ENCODE measurements around the gene LCORL.
"Not testable (repeated sequence)": the region's sequence is repeated elsewhere in the genome, so short reads cannot be mapped to it uniquely, and the experiment has no call there.

LCORL gene

GRCh38 chr4:17924189-17924588 lies 97.4 kb downstream of the LCORL start:
- DNase-seq: no peak

DNA sequence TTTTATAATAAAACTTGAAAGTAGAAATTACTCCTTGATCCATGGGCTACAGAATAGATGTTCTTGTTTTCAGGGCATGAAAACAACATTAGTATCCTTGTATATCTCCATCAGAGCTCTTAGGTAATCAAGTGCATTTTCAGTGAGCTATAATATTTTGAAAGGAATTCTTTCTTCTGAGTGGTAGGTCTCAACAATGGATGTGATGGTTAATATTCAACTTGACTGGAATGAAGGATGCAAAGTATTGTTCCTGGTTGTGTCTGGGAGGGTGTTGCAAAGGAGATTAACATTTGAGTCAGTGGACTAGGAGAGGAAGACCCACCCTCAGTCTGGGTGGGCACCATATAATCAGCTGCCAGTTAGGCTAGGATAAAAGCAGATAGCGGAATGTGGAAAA lies 100.1 kb downstream of the LCORL start:
- no peak for DNase-seq

- DNase-seq: no peak
Observed at GRCh38 chr4:17920681-17921080, 100.9 kb downstream of the LCORL start.

- DNase-seq: no peak
Observed at GRCh38 chr4:17915439-17915838, 106.1 kb downstream of the LCORL start.

DNA sequence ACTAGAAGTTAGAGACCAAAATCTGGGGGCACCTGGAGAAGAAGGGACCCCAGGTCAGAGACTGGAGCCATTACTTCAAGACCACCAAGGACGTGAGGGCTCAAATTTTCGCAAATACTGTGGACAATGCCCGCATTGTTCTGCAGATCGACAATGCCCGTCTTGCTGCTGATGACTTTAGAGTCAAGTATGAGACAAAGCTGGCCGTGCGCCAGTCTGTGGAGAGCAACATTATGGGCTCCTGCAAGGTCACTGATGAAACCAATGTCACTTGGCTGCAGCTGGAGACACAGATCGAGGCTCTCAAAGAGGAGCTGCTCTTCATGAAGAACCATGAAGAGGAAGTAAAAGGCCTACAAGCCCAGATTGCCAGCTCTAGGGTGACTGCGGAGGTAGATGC lies 109.5 kb downstream of the LCORL start:
- no peak for DNase-seq

DNA sequence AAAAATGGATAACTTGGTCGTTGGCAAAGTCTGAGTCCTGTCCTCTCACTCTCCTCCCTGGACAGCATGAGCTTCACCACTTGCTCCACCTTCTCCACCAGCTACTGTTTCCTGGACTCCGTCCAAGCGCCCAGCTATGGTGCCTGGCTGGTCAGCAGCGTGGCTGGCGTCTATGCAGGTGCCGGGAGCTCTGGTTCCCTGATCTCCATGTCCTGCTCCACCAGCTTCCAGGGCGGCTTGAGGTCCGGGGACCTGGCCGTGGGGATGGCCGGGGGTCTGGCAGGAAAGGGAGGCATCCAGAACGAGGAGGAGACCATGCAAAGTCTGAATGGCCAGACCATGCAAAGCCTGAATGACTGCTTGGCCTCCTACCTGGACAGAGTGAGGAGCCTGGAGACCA lies 109.9 kb downstream of the LCORL start:
- no peak for DNase-seq

GRCh38 chr4:17898553-17899055 lies 123.0 kb downstream of the LCORL start:
- DNase-seq: no peak

GRCh38 chr4:17895481-17895880 lies 126.1 kb downstream of the LCORL start:
- no peak for DNase-seq

- DNase-seq: no peak
Observed at GRCh38 chr4:17894421-17894820, 127.1 kb downstream of the LCORL start.

- DNase-seq: no peak
Observed at GRCh38 chr4:17889692-17890091, 131.9 kb downstream of the LCORL start.

GRCh38 chr4:17884511-17884910 lies 137.0 kb downstream of the LCORL start:
- no peak for DNase-seq

DNA sequence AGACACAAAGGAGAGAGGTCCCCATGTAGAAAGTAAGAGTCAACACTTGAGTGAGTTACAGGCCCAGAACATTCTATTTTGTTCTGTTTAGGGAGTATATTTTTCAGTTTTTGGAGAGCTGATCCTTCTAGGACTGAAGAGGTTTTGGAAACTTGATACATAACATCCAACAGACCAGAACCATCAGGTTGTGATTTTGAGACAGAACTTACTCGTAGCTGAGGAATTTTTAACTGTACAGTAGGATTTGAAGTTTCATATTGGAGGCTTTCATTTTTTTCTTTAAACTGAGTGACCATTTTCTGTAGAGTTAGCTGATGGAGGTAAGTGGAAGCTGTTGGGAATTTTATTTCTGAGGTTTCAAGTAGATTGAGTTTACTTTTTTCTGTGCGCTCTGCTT lies 137.5 kb downstream of the LCORL start:
- no peak for DNase-seq

GRCh38 chr4:17877661-17878060 lies 143.9 kb downstream of the LCORL start:
- no peak for DNase-seq

DNA sequence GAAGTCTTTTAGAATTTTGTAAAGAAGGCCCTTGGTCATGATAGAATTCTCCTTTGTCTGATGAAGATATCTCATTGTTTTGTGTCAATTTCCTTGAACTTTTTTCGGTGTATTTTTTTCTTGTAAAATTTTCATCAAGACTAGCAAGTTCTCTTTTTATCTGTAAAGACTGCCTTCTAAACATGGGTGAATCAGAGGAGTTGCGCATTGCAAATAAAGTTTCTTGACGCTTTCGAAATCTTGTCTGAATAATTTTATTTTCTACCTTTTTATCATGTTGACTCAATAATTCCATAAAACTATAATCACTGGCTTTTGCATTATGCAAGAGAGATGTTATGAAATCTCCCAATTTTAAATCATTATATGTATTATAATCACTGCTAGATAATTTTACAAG lies 144.6 kb downstream of the LCORL start:
- DNase-seq: no peak

- no peak for DNase-seq
Observed at GRCh38 chr4:17875402-17876070, 146.0 kb downstream of the LCORL start.

DNA sequence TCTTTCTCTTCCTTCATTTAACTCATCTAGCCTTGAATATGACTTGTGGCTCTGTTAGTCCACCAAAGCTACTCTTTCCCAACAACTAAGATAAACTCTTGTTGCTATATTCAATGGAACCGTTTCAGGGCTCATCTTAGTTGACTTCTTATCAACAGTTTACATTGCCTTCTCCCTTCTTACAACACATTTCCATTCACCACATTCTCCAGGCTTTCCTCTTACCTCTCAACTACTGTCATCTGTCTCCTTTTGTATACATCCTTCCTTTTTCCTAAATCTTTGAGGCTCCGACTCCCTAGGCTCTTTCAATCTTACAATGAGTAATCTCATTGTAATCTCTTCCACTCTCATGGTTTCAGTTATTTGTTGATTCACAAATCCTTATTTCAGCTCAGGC lies 152.2 kb downstream of the LCORL start:
- DNase-seq: no peak

GRCh38 chr4:17867276-17867675 lies 154.3 kb downstream of the LCORL start:
- no peak for DNase-seq

- no peak for DNase-seq
Observed at GRCh38 chr4:17866810-17867209, 154.7 kb downstream of the LCORL start.

- no peak for DNase-seq
Observed at GRCh38 chr4:17865866-17866363, 155.6 kb downstream of the LCORL start.

DNA sequence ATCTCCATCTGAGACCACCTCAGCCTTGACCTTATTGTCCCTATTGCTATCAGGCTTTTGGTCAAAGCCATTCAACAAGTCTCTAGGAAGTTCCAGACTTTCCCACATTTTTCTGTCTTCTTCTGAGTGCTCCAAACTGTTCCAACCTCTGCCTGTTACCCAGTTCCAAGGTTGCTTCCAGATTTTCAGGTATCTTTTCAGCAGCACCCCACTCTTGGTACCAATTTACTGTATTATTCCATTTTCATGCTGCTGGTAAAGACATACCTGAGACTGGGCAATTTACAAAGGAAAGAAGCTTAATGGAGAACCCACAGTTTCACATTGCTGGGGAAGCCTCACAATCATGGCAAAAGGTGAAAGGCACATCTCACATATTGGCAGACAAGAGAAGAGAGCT lies 159.6 kb downstream of the LCORL start:
- not testable (repeated sequence) for DNase-seq

DNA sequence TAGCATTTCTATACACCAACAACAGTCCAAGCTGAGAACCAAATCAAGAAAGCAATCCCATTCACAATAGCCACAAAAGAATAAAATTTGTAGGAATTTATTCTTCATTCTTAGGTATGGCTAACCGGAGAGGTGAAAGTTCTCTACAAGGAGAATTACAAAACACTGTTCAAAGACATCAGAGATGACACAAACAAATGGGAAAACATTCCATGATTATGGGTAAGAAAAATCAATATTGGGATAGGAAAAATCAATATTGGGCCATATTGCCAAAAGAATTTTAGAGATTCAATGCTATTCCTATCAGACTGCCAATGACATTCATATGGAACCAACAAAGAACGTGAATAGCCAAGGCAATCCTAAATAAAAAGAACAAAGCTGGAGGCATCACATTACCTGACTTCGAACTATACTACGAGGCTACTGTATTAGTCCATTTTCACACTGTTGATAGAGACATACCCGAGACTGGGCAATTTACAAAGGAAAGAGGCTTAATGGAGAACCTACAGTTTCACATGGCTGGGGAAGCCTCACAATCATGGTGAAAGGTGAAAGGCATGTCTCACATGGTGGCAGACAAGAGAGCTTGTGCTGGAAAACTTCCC lies 161.7 kb downstream of the LCORL start:
- DNase-seq: no peak

GRCh38 chr4:17854036-17854435 lies 167.5 kb downstream of the LCORL start:
- DNase-seq: no peak

DNA sequence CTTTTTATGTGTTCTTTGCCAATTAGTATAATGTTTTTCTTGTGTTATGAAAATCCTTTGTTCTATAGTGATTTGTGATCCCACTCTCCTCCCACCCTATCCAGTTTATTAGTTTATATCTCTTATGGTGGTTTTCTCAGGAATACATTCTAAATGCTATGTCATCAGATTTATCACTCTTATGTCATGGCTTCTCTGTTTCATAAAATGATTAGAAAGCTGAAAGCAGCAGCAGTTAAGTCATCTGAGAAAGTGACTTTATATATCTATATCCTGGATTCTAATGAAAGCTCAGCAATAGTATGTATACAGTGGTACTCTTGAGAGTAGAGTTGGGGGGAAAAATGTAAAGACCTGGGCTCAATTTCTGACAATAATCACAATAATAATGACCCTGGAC lies 169.6 kb downstream of the LCORL start:
- no peak for DNase-seq

DNA sequence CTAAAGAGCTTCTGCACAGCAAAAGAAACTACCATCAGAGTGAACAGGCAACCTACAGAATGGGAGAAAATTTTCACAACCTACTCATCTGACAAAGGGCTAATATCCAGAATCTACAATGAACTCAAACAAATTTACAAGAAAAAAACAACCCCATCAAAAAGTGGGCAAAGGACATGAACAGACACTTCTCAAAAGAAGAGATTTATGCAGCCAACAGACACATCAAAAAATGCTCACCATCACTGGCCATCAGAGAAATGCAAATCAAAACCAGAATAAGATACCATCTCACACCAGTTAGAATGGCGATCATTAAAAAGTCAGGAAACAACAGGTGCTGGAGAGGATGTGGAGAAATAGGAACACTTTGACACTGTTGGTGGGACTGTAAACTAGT lies 171.3 kb downstream of the LCORL start:
- not testable (repeated sequence) for DNase-seq

GRCh38 chr4:17846266-17846665 lies 175.3 kb downstream of the LCORL start:
- DNase-seq: no peak

Measured in NCI-H510A (cell line).